PC-9 (cell line): ENCODE results near the gene ATP2B2. TPM values are rescaled to one million over a fixed set of nuclear protein-coding genes. Genes with fewer than 3 reads are reported as not detected.

Source experiments
- BruUV-seq: library from RNA; stranded (reverse); fragments of 400-500 nt; replicated peaks from 2 replicates; lab custom pipeline; 2021; lab: Mats Ljungman, UMichigan
- CTCF ChIA-PET: fragments of 300-600 bp; sonication (Branson Sonifier 250); formaldehyde crosslinking; loops from one replicate; lab custom pipeline; 2022; ENCODE audit warnings: antibody characterized with exemption; lab: Charles Lee
- POLR2A ChIA-PET: fragments of 300-600 bp; sonication (Branson Sonifier 250); formaldehyde crosslinking; loops from one replicate; lab custom pipeline; 2022; ENCODE audit warnings: antibody characterized with exemption; ENCODE audit not compliant: unreplicated experiment; lab: Charles Lee
- DNase-seq, 2 experiments: peaks; one replicate each; pipeline versions ENCODE4 v3.0.0 to v3.0.0-alpha.2; 2015 to 2022; ENCODE audit warnings: mixed read lengths in 1 of 2
- H2AFZ ChIP-seq: fragments of 200-600 bp; sonication (generic); 2 replicates; pipeline ENCODE4 v1.8.1; 2017; ENCODE audit warnings: antibody characterized with exemption
- H3F3A ChIP-seq: fragments of 200-600 bp; sonication (generic); 2 replicates; pipeline ENCODE4 v1.8.1; 2017; ENCODE audit warnings: antibody characterized with exemption, mild to moderate bottlenecking, low read depth; ENCODE audit not compliant: insufficient read depth
- H3K27ac ChIP-seq: fragments of 200-600 bp; sonication (generic); 2 replicates; pipeline ENCODE4 v1.6.1; 2016; ENCODE audit warnings: mixed run types
- H3K27me3 ChIP-seq: fragments of 200-600 bp; sonication (generic); 2 replicates; pipeline ENCODE4 v1.6.1; 2016; ENCODE audit warnings: low read depth, mixed run types; ENCODE audit not compliant: insufficient read depth
- H3K36me3 ChIP-seq: fragments of 200-600 bp; sonication (generic); 2 replicates; pipeline ENCODE4 v1.6.1; 2016; ENCODE audit warnings: low read depth, mixed run types
- H3K4me1 ChIP-seq: fragments of 200-600 bp; sonication (generic); replicated peaks from 2 replicates; pipeline ENCODE4 v1.6.1; 2016; ENCODE audit warnings: mixed run types; ENCODE audit not compliant: insufficient read depth
- H3K4me2 ChIP-seq: fragments of 200-600 bp; sonication (generic); 2 replicates; pipeline ENCODE4 v1.6.1; 2017; ENCODE audit warnings: mixed run types
- H3K4me3 ChIP-seq: fragments of 200-600 bp; sonication (generic); 2 replicates; pipeline ENCODE4 v1.6.1; 2016; ENCODE audit warnings: mixed run types
- H3K79me2 ChIP-seq: fragments of 200-600 bp; sonication (generic); 2 replicates; pipeline ENCODE4 v1.6.1; 2017; ENCODE audit warnings: low read depth, mixed run types
- H3K9me2 ChIP-seq: fragments of 200-600 bp; sonication (generic); 2 replicates; pipeline ENCODE4 v1.8.1; 2017; ENCODE audit warnings: mild to moderate bottlenecking; ENCODE audit not compliant: insufficient read depth
- H3K9me3 ChIP-seq: fragments of 200-600 bp; sonication (generic); 2 replicates; pipeline ENCODE4 v1.8.1; 2016; ENCODE audit warnings: low read depth; ENCODE audit not compliant: insufficient read depth
- H4K20me1 ChIP-seq: fragments of 200-600 bp; sonication (generic); 2 replicates; pipeline ENCODE4 v1.8.1; 2017; ENCODE audit not compliant: insufficient read depth
- EZH2 ChIP-seq: fragments of 200-600 bp; sonication (generic); IDR thresholded peaks from 2 replicates; pipeline ENCODE4 v1.8.0; 2017; ENCODE audit warnings: antibody characterized with exemption, low read depth
- intact Hi-C: fragments of 100-400 bp; cut with micrococcal nuclease; formaldehyde crosslinking; loops from one replicate; pipeline ENCODE4 v1.10.0; 2022; ENCODE audit not compliant: unreplicated experiment
- microRNA-seq: library from miRNA; unstranded; fragments of <30 nt; microRNA quantifications from one replicate; pipeline ENCODE4 v1.2.0, GENCODE V29; 2021; ENCODE audit warnings: borderline number of aligned reads, borderline replicate concordance
- total RNA-seq: library from RNA; stranded (reverse); gene quantifications from 2 replicates; pipeline ENCODE4 v1.2.3, GENCODE V29; 2021
- TF ChIP-seq, protein P1 (sequence below): fragments of 200-600 bp; sonication (generic); conservative IDR thresholded peaks from 2 replicates; pipeline ENCODE4 v1.6.1; 2017; ENCODE audit warnings: mixed run types, antibody characterized with exemption, mild to moderate bottlenecking, moderate library complexity

Gene ATP2B2
- total RNA-seq, 1 experiment from 2014 or later: not detected

DNA sequence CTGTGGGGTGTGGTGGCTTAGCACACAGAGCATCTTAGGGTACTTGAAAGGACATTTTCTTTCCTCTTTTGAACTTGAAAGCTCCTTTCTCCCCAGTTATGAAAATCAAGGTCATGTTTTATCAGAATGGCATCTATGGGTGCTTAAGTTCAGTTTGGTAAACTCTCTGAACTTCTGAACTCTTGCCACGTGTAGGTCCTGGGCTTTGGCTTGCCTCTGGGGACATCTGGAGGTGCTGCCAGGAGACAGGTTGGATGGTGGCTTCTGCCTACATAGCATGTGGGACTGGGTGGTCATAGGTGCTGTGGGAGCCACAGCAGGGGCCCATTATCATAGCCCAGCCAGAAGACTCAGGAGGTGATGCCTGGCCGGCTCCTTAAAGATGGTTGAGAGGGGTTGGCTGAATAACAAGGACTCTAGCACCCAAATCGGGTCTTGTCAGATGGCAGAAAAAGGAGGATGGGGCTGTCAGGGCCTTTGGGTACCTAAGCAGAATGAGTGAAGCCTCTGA is 228.2 kb downstream of the ATP2B2 start:
- CTCF ChIA-PET: no interaction called here
- H3K9me3 ChIP-seq: no peaks in the 10 kb centered on the region
- BruUV-seq: no TSS peak
- H4K20me1 ChIP-seq: peaks cover 21% of the 10 kb centered on the region
- intact Hi-C loops: no loop called here
- no peaks in the 10 kb centered on the region for H3K4me1 ChIP-seq
- no peak overlapping the region for H3K4me2 ChIP-seq
- H3K9me2 ChIP-seq: no peaks in the 10 kb centered on the region
- H3F3A ChIP-seq: peaks cover 6% of the 10 kb centered on the region; the same call in 1 of the 2 replicates
- H3K4me3 ChIP-seq: no peak overlapping the region
- DNase-seq: no peak
- POLR2A ChIA-PET: no interaction called here
- no peak overlapping the region for H2AFZ ChIP-seq
- H3K36me3 ChIP-seq: peaks cover 11% of the 10 kb centered on the region
- peaks cover 20% of the 10 kb centered on the region for H3K79me2 ChIP-seq
- TF ChIP-seq, protein P1, sequence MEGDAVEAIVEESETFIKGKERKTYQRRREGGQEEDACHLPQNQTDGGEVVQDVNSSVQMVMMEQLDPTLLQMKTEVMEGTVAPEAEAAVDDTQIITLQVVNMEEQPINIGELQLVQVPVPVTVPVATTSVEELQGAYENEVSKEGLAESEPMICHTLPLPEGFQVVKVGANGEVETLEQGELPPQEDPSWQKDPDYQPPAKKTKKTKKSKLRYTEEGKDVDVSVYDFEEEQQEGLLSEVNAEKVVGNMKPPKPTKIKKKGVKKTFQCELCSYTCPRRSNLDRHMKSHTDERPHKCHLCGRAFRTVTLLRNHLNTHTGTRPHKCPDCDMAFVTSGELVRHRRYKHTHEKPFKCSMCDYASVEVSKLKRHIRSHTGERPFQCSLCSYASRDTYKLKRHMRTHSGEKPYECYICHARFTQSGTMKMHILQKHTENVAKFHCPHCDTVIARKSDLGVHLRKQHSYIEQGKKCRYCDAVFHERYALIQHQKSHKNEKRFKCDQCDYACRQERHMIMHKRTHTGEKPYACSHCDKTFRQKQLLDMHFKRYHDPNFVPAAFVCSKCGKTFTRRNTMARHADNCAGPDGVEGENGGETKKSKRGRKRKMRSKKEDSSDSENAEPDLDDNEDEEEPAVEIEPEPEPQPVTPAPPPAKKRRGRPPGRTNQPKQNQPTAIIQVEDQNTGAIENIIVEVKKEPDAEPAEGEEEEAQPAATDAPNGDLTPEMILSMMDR: no peak
- no peak for TF ChIP-seq EZH2
- H3K27me3 ChIP-seq: no peaks in the 10 kb centered on the region
- no peak overlapping the region for H3K27ac ChIP-seq

DNA sequence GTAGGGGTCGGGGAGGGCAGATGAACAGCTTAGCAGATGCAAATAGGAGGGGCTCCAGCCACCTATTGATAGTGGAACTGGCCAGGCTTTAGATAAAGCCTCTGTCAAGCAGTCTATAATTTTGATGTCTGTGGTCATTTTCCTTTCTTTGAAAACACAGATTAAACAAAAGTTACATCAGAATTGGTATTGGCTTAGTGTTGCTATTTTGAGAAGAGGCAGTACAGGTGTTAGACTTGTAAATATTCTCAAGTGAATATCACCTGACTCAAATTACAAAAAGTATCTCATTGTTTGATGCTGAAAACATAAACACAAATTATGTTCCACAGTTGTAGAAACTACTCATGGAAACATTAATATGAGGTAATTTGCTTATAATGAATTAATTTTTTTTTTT is 230.8 kb downstream of the ATP2B2 start:
- H3K9me3 ChIP-seq: no peaks in the 10 kb centered on the region
- peaks cover 20% of the 10 kb centered on the region; the same call in 1 of the 2 replicates for H3K36me3 ChIP-seq
- H3K4me3 ChIP-seq: no peak overlapping the region
- no peak overlapping the region for H2AFZ ChIP-seq
- no peaks in the 10 kb centered on the region for H3K4me1 ChIP-seq
- no peak overlapping the region for H3K27ac ChIP-seq
- no peaks in the 10 kb centered on the region for H3K9me2 ChIP-seq
- no peak overlapping the region for H3K4me2 ChIP-seq
- H4K20me1 ChIP-seq: peaks cover 29% of the 10 kb centered on the region
- ChIA-PET POLR2A (no interaction called here), CTCF (no interaction called here)
- H3F3A ChIP-seq: peaks cover 6% of the 10 kb centered on the region; the same call in 1 of the 2 replicates
- TF ChIP-seq, protein P1: no peak
- no peak for TF ChIP-seq EZH2
- H3K27me3 ChIP-seq: no peaks in the 10 kb centered on the region
- intact Hi-C loops: no loop called here
- peaks cover 27% of the 10 kb centered on the region for H3K79me2 ChIP-seq
- no peak for DNase-seq
- no TSS peak for BruUV-seq

Small RNAs within 50 kb of the gene (microRNA-seq; reads per million reads assigned to microRNA genes)
- gene MIR378B: not detected
- not detected for gene MIR885

Other genes starting within 250 kb of the ATP2B2 start
- gene GHRL, start 212.6 kb downstream of the ATP2B2 start, total RNA-seq: 0.48 TPM in 1 of 2 replicates, not detected in the other
- gene SEC13, start 184.5 kb downstream of the ATP2B2 start, total RNA-seq: 113 and 121 TPM in 2 replicates